ENCODE measurements around the gene ZDHHC12.

DNA sequence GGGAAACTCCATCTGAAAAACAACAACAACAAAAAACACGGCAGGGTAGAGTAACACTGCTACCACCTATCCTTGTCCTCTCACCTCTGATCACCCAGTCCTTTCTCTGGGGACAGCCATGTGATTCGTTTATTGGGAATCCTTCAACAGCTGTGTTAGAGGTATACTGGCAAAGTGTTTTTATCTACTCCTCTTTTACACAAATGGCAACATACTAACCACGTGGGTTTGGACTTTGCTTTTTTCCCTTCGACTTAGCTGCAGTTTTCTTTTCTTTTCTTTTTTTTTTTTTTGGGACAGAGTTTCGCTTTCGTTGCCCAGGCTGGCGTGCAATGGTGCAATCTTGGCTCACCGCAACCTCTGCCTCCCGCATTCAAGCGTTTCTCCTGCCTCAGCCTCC is 46.1 kb downstream of the ZDHHC12 start:
- TF ChIP-seq, protein P1, sequence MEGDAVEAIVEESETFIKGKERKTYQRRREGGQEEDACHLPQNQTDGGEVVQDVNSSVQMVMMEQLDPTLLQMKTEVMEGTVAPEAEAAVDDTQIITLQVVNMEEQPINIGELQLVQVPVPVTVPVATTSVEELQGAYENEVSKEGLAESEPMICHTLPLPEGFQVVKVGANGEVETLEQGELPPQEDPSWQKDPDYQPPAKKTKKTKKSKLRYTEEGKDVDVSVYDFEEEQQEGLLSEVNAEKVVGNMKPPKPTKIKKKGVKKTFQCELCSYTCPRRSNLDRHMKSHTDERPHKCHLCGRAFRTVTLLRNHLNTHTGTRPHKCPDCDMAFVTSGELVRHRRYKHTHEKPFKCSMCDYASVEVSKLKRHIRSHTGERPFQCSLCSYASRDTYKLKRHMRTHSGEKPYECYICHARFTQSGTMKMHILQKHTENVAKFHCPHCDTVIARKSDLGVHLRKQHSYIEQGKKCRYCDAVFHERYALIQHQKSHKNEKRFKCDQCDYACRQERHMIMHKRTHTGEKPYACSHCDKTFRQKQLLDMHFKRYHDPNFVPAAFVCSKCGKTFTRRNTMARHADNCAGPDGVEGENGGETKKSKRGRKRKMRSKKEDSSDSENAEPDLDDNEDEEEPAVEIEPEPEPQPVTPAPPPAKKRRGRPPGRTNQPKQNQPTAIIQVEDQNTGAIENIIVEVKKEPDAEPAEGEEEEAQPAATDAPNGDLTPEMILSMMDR (IDR thresholded peaks at IDR 0.05; ENCODE audit: insufficient read depth, low read length, poor library complexity, severe bottlenecking), result no peak
- TF ChIP-seq EZH2phosphoT487 (conservative IDR thresholded peaks at IDR 0.05; ENCODE audit: low read length), result no peak

Data from SU-DHL-6 (cell line).